Bronchial epithelial cell (primary cell): ENCODE results near the gene MMD2. TPM values are rescaled to one million over a fixed set of nuclear protein-coding genes. Genes with fewer than 3 reads are reported as not detected.

Experiments used
- DNase-seq: peaks from one replicate; pipeline ENCODE4 v3.0.0-alpha.2; 2010; ENCODE audit warnings: low read depth
- FAIRE-seq: peaks from 2 replicates; lab custom pipeline; 2011; peaks lifted over from hg19 to GRCh38; lab: Jason Lieb, UNC
- H3K27me3 ChIP-seq: 2 replicates; pipeline ENCODE4 v1.5.1; 2011; ENCODE audit warnings: low read length; ENCODE audit not compliant: control insufficient read depth, insufficient read depth
- H3K36me3 ChIP-seq: 2 replicates; pipeline ENCODE4 v1.5.1; 2011; ENCODE audit warnings: low read length; ENCODE audit not compliant: control insufficient read depth, insufficient read depth
- H3K4me3 ChIP-seq: 2 replicates; pipeline ENCODE4 v1.5.1; 2011; ENCODE audit warnings: mild to moderate bottlenecking, low read depth, low read length, control low read depth
- CTCF ChIP-seq: IDR thresholded peaks from 2 replicates; pipeline ENCODE4 v1.5.1; 2011; ENCODE audit warnings: mild to moderate bottlenecking, moderate library complexity, low read length, control low read depth, inconsistent platforms; ENCODE audit not compliant: insufficient read depth, severe bottlenecking
- total RNA-seq: library from RNA; depleted of rRNA; stranded (reverse); fragments of >200 nt; gene quantifications from 2 replicates; pipeline ENCODE4 v1.2.1, GENCODE V29; 2014

The MMD2 gene
- total RNA-seq, 1 donor from 2014 or later = not detected

GRCh38 chr7:4861673-4862072, 97.3 kb downstream of the MMD2 start, which contains the start of gene PAPOLB:
Gene PAPOLB, minus strand, starts transcription at chr7:4862030. Its CDS starts 220 bp downstream, at chr7:4861810.
- Histone ChIP-seq H3K36me3 (no peaks in the 10 kb centered on the region), H3K27me3 (no peaks in the 10 kb centered on the region), H3K4me3 (no peak within 1 kb of the TSS)
- no peak for FAIRE-seq
- TF ChIP-seq CTCF = no peak
- no peak for DNase-seq

- DNase-seq (no peak), FAIRE-seq (no peak)
- Histone ChIP-seq H3K27me3 (no peaks in the 10 kb centered on the region), H3K36me3 (no peaks in the 10 kb centered on the region), H3K4me3 (no peak overlapping the region)
- no peak for TF ChIP-seq CTCF
Observed at GRCh38 chr7:4861227-4861626, 97.8 kb downstream of the MMD2 start.

- Histone ChIP-seq H3K36me3 (no peaks in the 10 kb centered on the region), H3K27me3 (no peaks in the 10 kb centered on the region), H3K4me3 (no peak overlapping the region)
- FAIRE-seq (no peak), DNase-seq (no peak)
- TF ChIP-seq CTCF = no peak
Observed at GRCh38 chr7:4857189-4857588, 101.8 kb downstream of the MMD2 start.

GRCh38 chr7:4856336-4857057, 102.5 kb downstream of the MMD2 start:
- DNase-seq (no peak), FAIRE-seq (no peak)
- H3K27me3 ChIP-seq = no peaks in the 10 kb centered on the region
- H3K36me3 ChIP-seq = no peaks in the 10 kb centered on the region
- TF ChIP-seq CTCF = no peak
- no peak overlapping the region for H3K4me3 ChIP-seq

Other genes starting within 250 kb of the MMD2 start
- 24.5 and 25.5 TPM in 2 replicates for gene AP5Z1, start 183.6 kb downstream of the MMD2 start, total RNA-seq
- under 0.01 TPM in 1 of 2 replicates, not detected in the other for gene PAPOLB, start 97.2 kb downstream of the MMD2 start, total RNA-seq
- gene RADIL, start 75.5 kb downstream of the MMD2 start, total RNA-seq = under 0.01 TPM in 1 of 2 replicates, not detected in the other
- gene RBAK, start 86.7 kb upstream of the MMD2 start, total RNA-seq = 10.0 and 10.6 TPM in 2 replicates
- 42.0 and 45.5 TPM in 2 replicates for gene WIPI2, start 231.0 kb upstream of the MMD2 start, total RNA-seq